Right lobe of liver (tissue), 6 donors: ENCODE data around the gene UCK2. TPM values are rescaled to one million over a fixed set of nuclear protein-coding genes. Genes with fewer than 3 reads are reported as not detected.

Source experiments
- ATAC-seq, 4 donors: fragments of 200-7000 bp; cut with Tn5 transposase; one replicate each; pipeline ENCODE4 v1.9.1; 2020; ENCODE audit warnings: mild to moderate bottlenecking in 4 of 4, moderate library complexity in 4 of 4
- DNase-seq, 3 donors: peaks; one replicate each; pipeline ENCODE4 v3.0.0-alpha.2; 2020
- H3K27ac ChIP-seq, 3 donors: fragments of 200-600 bp; one replicate each; pipeline ENCODE4 v1.8.0; 2022
- H3K27me3 ChIP-seq, 2 donors: fragments of 200-600 bp; one replicate each; pipeline ENCODE4 v1.8.0; 2022
- H3K36me3 ChIP-seq, 4 donors: fragments of 200-600 bp; sonication (generic) in 1 of 4; one replicate each; pipeline versions ENCODE4 v1.5.1 to v1.8.0; 2017 to 2022; ENCODE audit warnings: control low read depth in 1 of 4
- H3K4me1 ChIP-seq, 4 donors: fragments of 200-600 bp; sonication (generic) in 1 of 4; one replicate each; pipeline versions ENCODE4 v1.5.1 to v1.8.0; 2017 to 2022; ENCODE audit warnings: control low read depth in 1 of 4
- H3K4me3 ChIP-seq, 3 donors: fragments of 200-600 bp; one replicate each; pipeline ENCODE4 v1.8.0; 2022
- H3K9me3 ChIP-seq, 4 donors: fragments of 200-600 bp; sonication (generic) in 1 of 4; one replicate each; pipeline versions ENCODE4 v1.5.1 to v1.8.0; 2017 to 2022; ENCODE audit warnings: control low read depth in 1 of 4
- POLR2A ChIP-seq: fragments of 450-650 bp; IDR thresholded peaks from one replicate; pipeline ENCODE4 v1.6.1; 2017; ENCODE audit warnings: antibody characterized with exemption, mild to moderate bottlenecking
- WGBS: methylation state at CpG from one replicate; pipeline ENCODE4 v1.1.6; 2018; ENCODE audit warnings: low coverage, low lambda C conversion rate; ENCODE audit not compliant: insufficient coverage; ENCODE audit errors: missing lambda C conversion rate; 5-methylcytosine and 5-hydroxymethylcytosine counted together
- intact Hi-C, 2 donors: fragments of 100-400 bp; cut with DNase I; formaldehyde crosslinking; loops; one replicate each; pipeline versions ENCODE4 v1.11.2 to v1.14.1; 2022
- total RNA-seq, 6 experiments: library from RNA; depleted of rRNA in 2 of 6; stranded (reverse); fragments of >200 nt in 2 of 6; fragmentation: NEBNext Ultra II Directional in 3 of 6; extraction: Animal tissue kit (Norgen Biotek cat#: 25700) in 3 of 6; gene quantifications; one replicate each; pipeline versions ENCODE4 v1.1.0 to v1.2.4, GENCODE V29; 2016 to 2023
- TF ChIP-seq, protein P1 (sequence below), 4 donors: fragments of 200-600 bp in 3 of 4; fragments of 450-650 bp in 1 of 4; IDR thresholded peaks; one replicate each; pipeline versions ENCODE4 v1.5.1 to v1.8.0; 2016 to 2022; ENCODE audit warnings: antibody characterized with exemption in 4 of 4, mild to moderate bottlenecking in 2 of 4
- donor health status: DM: no; HTN: yes; CAD: no.
- donor health status: DM: no; HTN: no; CAD: no.
- donor health status: DM: no; HTN: no; CAD: no.
- donor health status: DM: no; HTN: yes; CAD: no.
- donor health status: DM: no; HTN: yes; CAD: no.

UCK2 gene
- total RNA-seq, 6 experiments from 2014 or later, result 8.4 to 22.9 (median 10.4) TPM

GRCh38 chr1:165857046-165857801 is 29.8 kb downstream of the UCK2 start:
- ATAC-seq (peak; percentile 65 to 84 (median 74)), DNase-seq (peak in 2 of 3 donors; percentile 57 to 58)
- WGBS, result 44% methylated on average over 5 of the region's 8 CpGs
- intact Hi-C loops, result no loop called here
- H3K4me1 ChIP-seq, result peaks cover 0 to 35% (median 13%) of the 10 kb centered on the region in 4 donors
- no peaks in the 10 kb centered on the region for H3K27me3 ChIP-seq
- no peaks in the 10 kb centered on the region for H3K36me3 ChIP-seq
- peak overlapping the region in 1 of 3 donors; percentile 37 for H3K27ac ChIP-seq
- TF ChIP-seq, protein P1, sequence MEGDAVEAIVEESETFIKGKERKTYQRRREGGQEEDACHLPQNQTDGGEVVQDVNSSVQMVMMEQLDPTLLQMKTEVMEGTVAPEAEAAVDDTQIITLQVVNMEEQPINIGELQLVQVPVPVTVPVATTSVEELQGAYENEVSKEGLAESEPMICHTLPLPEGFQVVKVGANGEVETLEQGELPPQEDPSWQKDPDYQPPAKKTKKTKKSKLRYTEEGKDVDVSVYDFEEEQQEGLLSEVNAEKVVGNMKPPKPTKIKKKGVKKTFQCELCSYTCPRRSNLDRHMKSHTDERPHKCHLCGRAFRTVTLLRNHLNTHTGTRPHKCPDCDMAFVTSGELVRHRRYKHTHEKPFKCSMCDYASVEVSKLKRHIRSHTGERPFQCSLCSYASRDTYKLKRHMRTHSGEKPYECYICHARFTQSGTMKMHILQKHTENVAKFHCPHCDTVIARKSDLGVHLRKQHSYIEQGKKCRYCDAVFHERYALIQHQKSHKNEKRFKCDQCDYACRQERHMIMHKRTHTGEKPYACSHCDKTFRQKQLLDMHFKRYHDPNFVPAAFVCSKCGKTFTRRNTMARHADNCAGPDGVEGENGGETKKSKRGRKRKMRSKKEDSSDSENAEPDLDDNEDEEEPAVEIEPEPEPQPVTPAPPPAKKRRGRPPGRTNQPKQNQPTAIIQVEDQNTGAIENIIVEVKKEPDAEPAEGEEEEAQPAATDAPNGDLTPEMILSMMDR (IDR thresholded peaks at IDR 0.05), result no peak
- no peak for TF ChIP-seq POLR2A
- no peak overlapping the region for H3K4me3 ChIP-seq
- no peaks in the 10 kb centered on the region for H3K9me3 ChIP-seq

DNA sequence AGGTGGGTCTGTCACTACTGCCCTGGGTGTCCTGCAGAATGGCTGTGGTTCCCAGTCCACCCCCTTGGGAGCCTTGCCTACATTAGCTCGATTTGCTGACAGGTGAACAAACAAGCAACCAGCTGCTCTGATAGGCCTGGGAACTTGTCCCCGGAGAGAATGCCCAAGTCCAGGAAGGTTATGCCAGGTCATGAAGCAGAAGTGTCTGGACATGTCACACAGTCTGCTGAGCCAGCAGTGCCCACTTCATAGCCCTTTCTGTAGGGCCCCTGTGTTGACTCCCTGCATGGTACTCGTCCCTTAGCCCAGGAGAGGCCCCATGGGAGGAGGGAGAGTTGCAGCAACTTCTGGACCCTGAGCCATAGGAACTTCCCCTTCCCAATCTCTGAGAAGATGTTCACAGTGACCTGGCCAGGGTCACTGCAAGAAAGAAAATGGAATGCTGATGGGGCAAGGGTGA is 31.0 kb downstream of the UCK2 start:
- Histone ChIP-seq H3K9me3 (no peaks in the 10 kb centered on the region), H3K27ac (peak overlapping the region in 1 of 3 donors; percentile 36), H3K36me3 (no peaks in the 10 kb centered on the region), H3K27me3 (no peaks in the 10 kb centered on the region), H3K4me3 (no peak overlapping the region), H3K4me1 (peaks cover 0 to 35% (median 13%) of the 10 kb centered on the region in 4 donors)
- WGBS, result 29% methylated on average over 1 of the region's 3 CpGs
- ATAC-seq (peak; percentile 79 to 95 (median 94)), DNase-seq (peak; percentile 46 to 88 (median 81))
- TF ChIP-seq POLR2A, result no peak
- TF ChIP-seq, protein P1 (IDR thresholded peaks at IDR 0.05), result no peak
- intact Hi-C loops, result no loop called here

- Histone ChIP-seq H3K27ac (peak overlapping the region in 1 of 3 donors; percentile 36), H3K9me3 (no peaks in the 10 kb centered on the region), H3K36me3 (no peaks in the 10 kb centered on the region), H3K27me3 (no peaks in the 10 kb centered on the region), H3K4me1 (peaks cover 0 to 35% (median 13%) of the 10 kb centered on the region in 4 donors), H3K4me3 (no peak overlapping the region)
- intact Hi-C loops, result no loop called here
- DNase-seq, result no peak
- ATAC-seq, result no peak
- TF ChIP-seq POLR2A, result no peak
- TF ChIP-seq, protein P1 (IDR thresholded peaks at IDR 0.05), result no peak
- WGBS, result 43% methylated on average over 8 of the region's 10 CpGs
These were observed 31.8 kb downstream of the UCK2 start for GRCh38 chr1:165858967-165859845.

- no peak overlapping the region for H3K4me3 ChIP-seq
- peaks cover 0 to 35% (median 13%) of the 10 kb centered on the region in 4 donors for H3K4me1 ChIP-seq
- ATAC-seq (no peak), DNase-seq (no peak)
- H3K9me3 ChIP-seq, result no peaks in the 10 kb centered on the region
- H3K27ac ChIP-seq, result no peak overlapping the region
- WGBS, result 90% methylated on average over 2 of the region's 2 CpGs
- H3K27me3 ChIP-seq, result no peaks in the 10 kb centered on the region
- intact Hi-C loops, result no loop called here
- H3K36me3 ChIP-seq, result no peaks in the 10 kb centered on the region
- no peak for TF ChIP-seq POLR2A
- TF ChIP-seq, protein P1 (IDR thresholded peaks at IDR 0.05), result no peak
These were observed 32.7 kb downstream of the UCK2 start for GRCh38 chr1:165860065-165860464.
